HEK293T (cell line): ENCODE data around the gene NCKAP5L.

Experiments
- CTCF ChIA-PET: fragments of 350-600 bp; formaldehyde crosslinking; extraction: SDS; loops from one replicate; lab custom pipeline; 2021; ENCODE audit warnings: antibody characterized with exemption, inconsistent platforms; lab: Yijun Ruan, JAX
- POLR2A ChIA-PET: fragments of 350-600 bp; formaldehyde crosslinking; extraction: SDS; loops from one replicate; lab custom pipeline; 2020; ENCODE audit warnings: antibody characterized with exemption, inconsistent platforms; lab: Yijun Ruan, JAX
- DNase-seq: peaks from one replicate; pipeline ENCODE4 v3.0.0; 2012; ENCODE audit warnings: mixed read lengths; ENCODE audit errors: extremely low spot score
- ARNT ChIP-seq: fragments of 450-650 bp; IDR thresholded peaks from 2 replicates; pipeline ENCODE4 v1.6.1; 2017; ENCODE audit warnings: mild to moderate bottlenecking
- BHLHE40 ChIP-seq: fragments of 450-650 bp; IDR thresholded peaks from 2 replicates; pipeline ENCODE4 v1.6.1; 2016; ENCODE audit warnings: mild to moderate bottlenecking, moderate library complexity, borderline replicate concordance
- CTBP1 ChIP-seq: fragments of 450-650 bp; IDR thresholded peaks from 2 replicates; pipeline ENCODE4 v1.6.1; 2016; ENCODE audit warnings: borderline replicate concordance
- ELF4 ChIP-seq: fragments of 450-650 bp; IDR thresholded peaks from 2 replicates; pipeline ENCODE4 v1.6.1; 2017; ENCODE audit warnings: antibody characterized with exemption
- FOXA1 ChIP-seq: fragments of 450-650 bp; IDR thresholded peaks from 2 replicates; pipeline ENCODE4 v1.6.1; 2016; ENCODE audit warnings: mild to moderate bottlenecking
- FOXK2 ChIP-seq: fragments of 450-650 bp; IDR thresholded peaks from 2 replicates; pipeline ENCODE4 v1.6.1; 2016; ENCODE audit warnings: mild to moderate bottlenecking
- FOXM1 ChIP-seq: fragments of 450-650 bp; IDR thresholded peaks from 2 replicates; pipeline ENCODE4 v1.6.1; 2017; ENCODE audit warnings: mild to moderate bottlenecking, borderline replicate concordance
- HDGF ChIP-seq: fragments of 450-650 bp; IDR thresholded peaks from 2 replicates; pipeline ENCODE4 v1.6.1; 2017; ENCODE audit warnings: antibody characterized with exemption, borderline replicate concordance
- L3MBTL2 ChIP-seq: fragments of 450-650 bp; conservative IDR thresholded peaks from 2 replicates; pipeline ENCODE4 v1.6.1; 2016; ENCODE audit warnings: mild to moderate bottlenecking
- LEF1 ChIP-seq: fragments of 450-650 bp; IDR thresholded peaks from 2 replicates; pipeline ENCODE4 v1.6.1; 2017; ENCODE audit warnings: mild to moderate bottlenecking, borderline replicate concordance
- NFRKB ChIP-seq: fragments of 450-650 bp; IDR thresholded peaks from 2 replicates; pipeline ENCODE4 v1.6.1; 2016; ENCODE audit warnings: mild to moderate bottlenecking, moderate library complexity
- SP1 ChIP-seq: fragments of 450-650 bp; IDR thresholded peaks from 2 replicates; pipeline ENCODE4 v1.6.1; 2017
- SUZ12 ChIP-seq: fragments of 450-650 bp; IDR thresholded peaks from 2 replicates; pipeline ENCODE4 v1.6.1; 2016; ENCODE audit warnings: mild to moderate bottlenecking
- TARDBP ChIP-seq: fragments of 450-650 bp; IDR thresholded peaks from 2 replicates; pipeline ENCODE4 v1.6.1; 2016
- ZNF384 ChIP-seq: fragments of 450-650 bp; IDR thresholded peaks from 2 replicates; pipeline ENCODE4 v1.6.1; 2016
- TF ChIP-seq, protein P1 (sequence below): fragments of 450-650 bp; IDR thresholded peaks from 2 replicates; pipeline ENCODE4 v1.6.1; 2016

The NCKAP5L gene

DNA sequence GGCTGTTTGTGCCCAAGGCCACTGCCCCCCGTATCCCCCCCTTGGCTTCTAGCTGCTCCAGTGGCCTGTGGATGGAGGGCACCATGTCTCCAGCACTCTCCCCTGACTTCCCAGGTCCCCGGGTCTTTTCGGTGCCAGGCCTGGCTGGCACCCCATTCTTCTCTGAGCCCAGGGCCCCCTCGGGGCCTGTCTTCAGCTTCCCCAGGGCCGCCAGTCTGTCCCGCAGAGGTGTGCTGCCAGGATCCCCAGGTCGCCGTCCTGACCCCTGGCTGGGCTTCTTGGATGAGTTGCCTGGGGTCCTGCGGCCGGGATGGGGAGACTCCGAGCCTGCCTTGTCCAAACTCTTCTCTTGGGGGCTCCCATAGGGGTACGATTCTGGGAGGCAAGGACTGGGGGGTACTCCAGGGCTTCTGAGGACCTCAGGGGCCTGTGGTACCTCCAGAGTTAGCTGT, 32.5 kb downstream of the NCKAP5L start:
- CTCF ChIA-PET = no interaction called here
- TF ChIP-seq FOXM1 (no peak), BHLHE40 (no peak), ZNF384 (no peak), SP1 (no peak), FOXA1 (no peak), L3MBTL2 (no peak), NFRKB (no peak), ARNT (no peak), ELF4 (no peak), FOXK2 (no peak), TARDBP (no peak), CTBP1 (no peak), HDGF (no peak)
- TF ChIP-seq, protein P1, sequence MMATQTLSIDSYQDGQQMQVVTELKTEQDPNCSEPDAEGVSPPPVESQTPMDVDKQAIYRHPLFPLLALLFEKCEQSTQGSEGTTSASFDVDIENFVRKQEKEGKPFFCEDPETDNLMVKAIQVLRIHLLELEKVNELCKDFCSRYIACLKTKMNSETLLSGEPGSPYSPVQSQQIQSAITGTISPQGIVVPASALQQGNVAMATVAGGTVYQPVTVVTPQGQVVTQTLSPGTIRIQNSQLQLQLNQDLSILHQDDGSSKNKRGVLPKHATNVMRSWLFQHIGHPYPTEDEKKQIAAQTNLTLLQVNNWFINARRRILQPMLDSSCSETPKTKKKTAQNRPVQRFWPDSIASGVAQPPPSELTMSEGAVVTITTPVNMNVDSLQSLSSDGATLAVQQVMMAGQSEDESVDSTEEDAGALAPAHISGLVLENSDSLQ = no peak
- POLR2A ChIA-PET = interaction anchor here (1.4 kb wide), 1 partner anchor 33 kb away, joined by 4 read pairs; the partner anchor contains the start of gene NCKAP5L
- DNase-seq = no peak

DNA sequence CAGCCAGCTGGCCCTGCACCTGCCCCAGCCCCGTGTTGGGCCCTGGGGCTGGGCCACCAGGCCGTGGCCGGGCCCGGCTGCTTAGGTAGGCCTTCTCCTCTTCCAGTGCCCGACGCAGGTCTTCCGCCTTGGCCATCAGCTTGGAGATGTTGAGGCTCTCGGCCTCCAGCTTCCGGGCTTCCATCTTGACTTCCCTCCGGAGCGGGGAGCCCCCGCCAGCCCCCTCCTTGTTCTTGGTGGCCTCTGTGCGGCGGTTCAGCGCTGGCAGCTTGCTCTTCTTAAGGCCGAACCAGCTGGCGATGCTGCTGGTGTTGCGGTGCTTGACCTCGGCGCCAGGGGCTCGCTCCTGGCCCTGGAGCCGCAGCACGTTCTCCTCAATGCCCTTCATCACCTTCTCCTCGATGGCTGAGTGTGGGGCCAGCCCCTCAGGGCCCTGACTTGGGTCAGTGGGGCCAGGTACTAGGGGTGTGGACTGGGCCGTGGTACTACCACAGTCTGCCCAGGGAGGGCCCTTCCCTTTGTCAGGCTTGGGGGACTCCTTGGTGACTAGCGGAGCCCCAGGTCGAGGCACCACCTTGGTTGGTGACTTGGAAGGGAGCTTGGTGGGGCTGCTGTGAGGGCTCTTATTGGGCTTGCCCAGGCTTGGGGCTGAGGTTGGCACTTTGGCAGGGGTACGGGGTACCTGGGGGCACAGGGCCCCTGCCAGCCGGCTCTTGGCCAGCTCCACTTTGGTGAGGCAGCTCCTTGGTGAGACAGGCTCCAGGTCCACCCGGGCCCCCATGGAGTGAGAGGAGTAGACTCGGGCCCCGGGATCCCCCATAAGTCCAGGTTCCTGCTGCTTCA, 33.2 kb downstream of the NCKAP5L start:
- DNase-seq = no peak
- TF ChIP-seq, protein P1 = no peak
- TF ChIP-seq ZNF384 (no peak), SUZ12 (no peak), HDGF (no peak), TARDBP (no peak), ELF4 (no peak)
- ChIA-PET POLR2A (no interaction called here), CTCF (no interaction called here)

DNA sequence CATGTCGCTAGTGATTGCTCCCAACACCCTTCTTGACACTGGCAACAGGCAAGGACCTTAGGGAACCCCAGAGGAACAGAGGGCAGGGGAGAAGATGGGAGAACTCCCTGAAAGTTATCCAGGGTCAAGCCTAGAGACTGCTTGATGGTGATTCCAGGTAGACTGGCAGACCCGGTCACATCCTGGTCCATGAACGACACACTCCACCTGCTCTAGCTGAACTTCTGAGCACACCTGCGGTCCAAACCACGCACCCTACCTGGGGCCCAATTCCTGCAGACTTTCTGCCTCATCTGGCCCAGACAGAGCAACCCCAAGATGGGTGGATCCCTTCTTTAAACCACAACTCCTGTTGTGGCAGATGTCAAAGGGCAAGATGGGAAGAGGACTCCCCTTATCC, 34.2 kb downstream of the NCKAP5L start:
- no peak for DNase-seq
- POLR2A ChIA-PET = no interaction called here
- TF ChIP-seq FOXA1 = no peak
- no peak for TF ChIP-seq FOXM1
- TF ChIP-seq, protein P1 = no peak
- no peak for TF ChIP-seq LEF1
- TF ChIP-seq BHLHE40 = no peak
- no peak for TF ChIP-seq HDGF
- no peak for TF ChIP-seq L3MBTL2
- no peak for TF ChIP-seq CTBP1
- no peak for TF ChIP-seq SP1
- TF ChIP-seq SUZ12 = no peak
- no peak for TF ChIP-seq FOXK2
- no peak for TF ChIP-seq ELF4
- CTCF ChIA-PET = no interaction called here

DNA sequence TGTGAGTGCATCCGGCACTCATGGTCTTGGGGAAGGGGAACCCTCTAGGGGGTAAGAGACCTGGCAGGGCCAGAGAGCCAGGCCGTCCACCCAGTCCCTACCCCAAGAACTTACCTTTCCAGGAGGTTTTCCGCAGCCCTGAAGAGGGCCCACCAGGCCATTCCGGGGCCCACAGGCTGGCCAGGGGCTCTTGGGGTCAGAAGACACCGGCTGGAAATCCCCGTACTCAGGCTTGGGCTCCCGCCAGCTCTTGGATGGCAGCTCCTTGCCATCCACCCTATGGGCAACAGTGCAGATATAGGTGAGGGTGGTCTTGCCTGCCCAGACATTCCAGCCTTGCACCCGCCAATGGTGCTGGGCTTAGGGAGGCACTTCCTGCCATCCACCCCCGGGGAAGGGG, 34.6 kb downstream of the NCKAP5L start:
- POLR2A ChIA-PET = no interaction called here
- TF ChIP-seq FOXA1 = no peak
- no peak for TF ChIP-seq SUZ12
- TF ChIP-seq L3MBTL2 = no peak
- no peak for TF ChIP-seq FOXK2
- no peak for TF ChIP-seq BHLHE40
- no peak for TF ChIP-seq HDGF
- TF ChIP-seq CTBP1 = no peak
- TF ChIP-seq ZNF384 = no peak
- TF ChIP-seq, protein P1 = no peak
- TF ChIP-seq ELF4 = no peak
- TF ChIP-seq ARNT = no peak
- TF ChIP-seq FOXM1 = no peak
- CTCF ChIA-PET = no interaction called here
- no peak for DNase-seq

DNA sequence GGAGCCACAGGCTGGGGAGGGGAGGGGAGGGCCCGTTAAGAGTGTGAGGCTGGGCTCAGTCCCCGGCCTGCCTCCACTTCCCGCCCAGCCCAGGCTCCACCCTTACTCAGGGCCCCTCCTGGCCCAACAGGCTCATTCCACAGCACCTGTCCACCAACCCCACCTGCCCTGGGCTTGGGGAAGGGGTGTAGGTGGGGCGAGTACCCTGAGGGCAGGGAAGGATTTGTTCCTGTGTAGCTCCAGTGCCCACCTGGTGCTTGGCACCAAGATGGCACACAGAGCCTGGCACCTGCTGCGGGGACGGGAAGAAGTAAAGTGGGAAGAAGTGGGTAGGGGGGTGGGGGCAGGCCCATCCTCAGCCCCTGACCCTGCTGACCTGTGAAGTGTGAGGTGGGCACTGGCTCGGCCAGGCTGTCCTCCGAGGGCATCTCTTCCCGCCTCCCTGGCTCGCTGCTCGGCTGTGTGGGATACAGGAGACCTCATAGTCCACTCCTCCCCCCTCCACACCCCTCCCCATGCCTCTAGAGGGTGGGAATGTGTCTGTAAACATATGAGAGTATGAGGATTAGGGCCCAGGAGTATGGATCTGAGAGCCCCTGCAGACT, 35.1 kb downstream of the NCKAP5L start:
- TF ChIP-seq LEF1 (no peak), FOXM1 (no peak), SP1 (no peak), ZNF384 (no peak), ELF4 (no peak), CTBP1 (no peak), FOXK2 (no peak), ARNT (no peak), FOXA1 (no peak), SUZ12 (no peak), L3MBTL2 (no peak), TARDBP (no peak), BHLHE40 (no peak), NFRKB (no peak), HDGF (no peak)
- TF ChIP-seq, protein P1 = no peak
- ChIA-PET POLR2A (no interaction called here), CTCF (no interaction called here)
- no peak for DNase-seq
